A549 (cell line): ENCODE results near the gene SLC66A2.

Experiments
- BCL3 ChIP-seq: fragments of >200 bp; sonication (Bioruptor Twin); formaldehyde crosslinking; IDR thresholded peaks from 3 replicates; pipeline ENCODE4 v1.6.1; 2016
- CEBPB ChIP-seq, 2 experiments: fragments of >200 bp in 1 of 2; sonication (Bioruptor Twin) in 1 of 2; formaldehyde crosslinking in 1 of 2; IDR thresholded peaks; 2 replicates each; pipeline ENCODE4 v1.6.1; 2012 to 2016
- CTCF ChIP-seq: fragments of >200 bp; sonication (Bioruptor Twin); formaldehyde crosslinking; IDR thresholded peaks from 3 replicates; pipeline ENCODE4 v1.5.1; 2016
- KDM5A ChIP-seq: fragments of 200-600 bp; sonication (generic); IDR thresholded peaks from 2 replicates; pipeline ENCODE4 v1.6.1; 2016; ENCODE audit warnings: antibody characterized with exemption, mild to moderate bottlenecking
- MYC ChIP-seq: IDR thresholded peaks from 2 replicates; pipeline ENCODE4 v1.6.1; 2012; ENCODE audit warnings: mild to moderate bottlenecking, inconsistent platforms, low read length, improper control_type of control experiment, borderline replicate concordance
- POLR2A ChIP-seq: IDR thresholded peaks from 2 replicates; pipeline ENCODE4 v1.6.1; 2012; ENCODE audit warnings: mild to moderate bottlenecking, low read length
- REST ChIP-seq: fragments of 200-600 bp; sonication (generic); IDR thresholded peaks from 2 replicates; pipeline ENCODE4 v1.6.1; 2016; ENCODE audit warnings: antibody characterized with exemption, mild to moderate bottlenecking, moderate library complexity
- SREBF2 ChIP-seq: fragments of 450-650 bp; IDR thresholded peaks from 2 replicates; pipeline ENCODE4 v1.6.1; 2014; ENCODE audit warnings: mild to moderate bottlenecking, moderate library complexity
- TF ChIP-seq, protein P1 (sequence below): IDR thresholded peaks from 2 replicates; pipeline ENCODE4 v1.6.1; 2012

- TF ChIP-seq MYC (no peak), CTCF (no peak), CEBPB (IDR thresholded peaks at IDR 0.05) (no peak), BCL3 (no peak), KDM5A (no peak), REST (no peak), SREBF2 (no peak), POLR2A (no peak)
- TF ChIP-seq, protein P1, sequence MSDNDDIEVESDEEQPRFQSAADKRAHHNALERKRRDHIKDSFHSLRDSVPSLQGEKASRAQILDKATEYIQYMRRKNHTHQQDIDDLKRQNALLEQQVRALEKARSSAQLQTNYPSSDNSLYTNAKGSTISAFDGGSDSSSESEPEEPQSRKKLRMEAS = no peak
Observed at GRCh38 chr18:79937103-79937860, 14.2 kb downstream of the SLC66A2 start.
